Testis (tissue), 2 donors: ENCODE results near the gene ZNF853.

Experiments used
- CTCF ChIP-seq, 3 experiments: fragments of 450-650 bp in 2 of 3; fragments of 200-600 bp in 1 of 3; sonication (generic) in 1 of 3; IDR thresholded peaks; one replicate each; pipeline ENCODE4 v1.5.1; 2016 to 2019; ENCODE audit warnings: antibody characterized with exemption in 3 of 3, mild to moderate bottlenecking in 2 of 3, moderate library complexity in 1 of 3
- POLR2A ChIP-seq: fragments of 450-650 bp; IDR thresholded peaks from one replicate; pipeline ENCODE4 v1.6.1; 2017; ENCODE audit warnings: antibody characterized with exemption, mild to moderate bottlenecking, moderate library complexity

DNA sequence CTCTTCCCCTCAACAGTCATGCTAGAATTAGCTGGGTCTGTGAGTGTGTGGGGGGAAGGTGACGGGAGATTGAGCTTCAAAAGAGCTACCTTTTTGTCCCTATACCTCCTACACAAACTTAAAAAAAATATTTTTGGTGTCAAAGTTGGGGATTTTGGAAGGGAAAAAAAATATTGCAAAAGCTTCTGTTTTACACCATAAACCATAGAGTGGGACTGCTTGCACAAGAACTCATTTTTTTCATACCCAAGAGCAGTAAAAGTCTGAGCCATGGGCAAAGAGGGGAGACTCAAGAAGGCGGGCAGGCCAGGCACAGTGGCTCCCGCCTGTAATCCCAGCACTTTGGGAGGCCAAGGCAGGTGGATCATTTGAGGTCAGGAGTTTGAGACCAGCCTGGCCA is 47.5 kb upstream of the ZNF853 start:
- no peak for TF ChIP-seq CTCF (IDR thresholded peaks at IDR 0.05)
- no peak for TF ChIP-seq POLR2A
